Omental fat pad (tissue), 4 donors: ENCODE results near the gene ACTR6. TPM values are rescaled to one million over a fixed set of nuclear protein-coding genes. Genes with fewer than 3 reads are reported as not detected.
A peak's percentile ranks its signal among the peaks of the same experiment; 100 is the strongest.
"Not testable (repeated sequence)": the region's sequence is repeated elsewhere in the genome, so short reads cannot be mapped to it uniquely, and the experiment has no call there.

ENCODE experiments used
- ATAC-seq: fragments of 150-250 bp; one replicate; pipeline ENCODE4 v1.9.1; 2016; ENCODE audit warnings: mild to moderate bottlenecking, moderate library complexity; ENCODE audit not compliant: low FRiP score
- DNase-seq: peaks from one replicate; pipeline ENCODE4 v3.0.0-alpha.2; 2019; ENCODE audit warnings: low spot score
- CTCF ChIP-seq, 3 donors: fragments of 450-650 bp; IDR thresholded peaks; one replicate each; pipeline ENCODE4 v1.5.1; 2016 to 2017; ENCODE audit warnings: antibody characterized with exemption in 3 of 3, mild to moderate bottlenecking in 3 of 3, moderate library complexity in 2 of 3
- total RNA-seq, 4 donors: library from RNA; depleted of rRNA; stranded (reverse); fragments of >200 nt; gene quantifications; one replicate each; pipeline ENCODE4 v1.1.0, GENCODE V29; 2016

ACTR6 gene
- total RNA-seq, 4 donors from 2014 or later, result 9.5 to 14.3 (median 11.6) TPM

- ATAC-seq, result no peak
- no peak for TF ChIP-seq CTCF (IDR thresholded peaks at IDR 0.05)
- no peak for DNase-seq
Measured at GRCh38 chr12:100179252-100179651, 21.4 kb upstream of the ACTR6 start.

GRCh38 chr12:100184549-100185145 lies 16.0 kb upstream of the ACTR6 start:
- no peak for ATAC-seq
- no peak for DNase-seq
- TF ChIP-seq CTCF (IDR thresholded peaks at IDR 0.05), result no peak

- no peak for TF ChIP-seq CTCF (IDR thresholded peaks at IDR 0.05)
- ATAC-seq (peak; percentile 31), DNase-seq (no peak)
Measured at GRCh38 chr12:100185361-100185894, 15.2 kb upstream of the ACTR6 start.

GRCh38 chr12:100186071-100186470 lies 14.5 kb upstream of the ACTR6 start:
- ATAC-seq (peak; percentile 57), DNase-seq (no peak)
- TF ChIP-seq CTCF (IDR thresholded peaks at IDR 0.05), result no peak

- ATAC-seq (no peak), DNase-seq (no peak)
- TF ChIP-seq CTCF (IDR thresholded peaks at IDR 0.05), result no peak
Measured at GRCh38 chr12:100187068-100187467, 13.5 kb upstream of the ACTR6 start.

- ATAC-seq (no peak), DNase-seq (no peak)
- TF ChIP-seq CTCF (IDR thresholded peaks at IDR 0.05), result no peak
Measured at GRCh38 chr12:100187857-100188519, 12.6 kb upstream of the ACTR6 start.

GRCh38 chr12:100188888-100189635 lies 11.6 kb upstream of the ACTR6 start:
- not testable (repeated sequence) for ATAC-seq, DNase-seq
